Gastrocnemius medialis (tissue), 4 donors: Measurements from ENCODE around the gene CHAD. TPM values are rescaled to one million over a fixed set of nuclear protein-coding genes. Genes with fewer than 3 reads are reported as not detected.

Experiments
- ATAC-seq, 2 donors: fragments of 150-250 bp; one replicate each; pipeline ENCODE4 v1.9.1; 2016
- DNase-seq, 2 donors: peaks; one replicate each; pipeline ENCODE4 v3.0.0-alpha.2; 2019
- H3K27ac ChIP-seq, 4 donors: fragments of 200-600 bp; sonication (generic); 1 replicate in 1 of 4; 2 replicates in 3 of 4; pipeline ENCODE4 v1.5.1; 2016 to 2018; ENCODE audit warnings: mild to moderate bottlenecking in 2 of 4, moderate library complexity in 1 of 4
- H3K27me3 ChIP-seq, 3 donors: fragments of 200-600 bp; sonication (generic) in 2 of 3; 1 replicate in 1 of 3; 2 replicates in 2 of 3; pipeline versions ENCODE4 v1.5.1 to v1.6.0; 2016 to 2019; ENCODE audit warnings: mild to moderate bottlenecking in 1 of 3, moderate library complexity in 1 of 3
- H3K36me3 ChIP-seq, 2 donors: fragments of 200-600 bp; sonication (generic) in 1 of 2; one replicate each; pipeline ENCODE4 v1.5.1; 2017 to 2018
- H3K4me1 ChIP-seq, 2 donors: fragments of 200-600 bp; sonication (generic) in 1 of 2; one replicate each; pipeline ENCODE4 v1.5.1; 2016 to 2017; ENCODE audit warnings: mild to moderate bottlenecking in 2 of 2
- H3K4me3 ChIP-seq, 4 donors: fragments of 200-600 bp; sonication (generic) in 3 of 4; 1 replicate in 1 of 4; 2 replicates in 3 of 4; pipeline ENCODE4 v1.5.1; 2016 to 2019; ENCODE audit warnings: mild to moderate bottlenecking in 2 of 4
- H3K9me3 ChIP-seq, 3 donors: fragments of 200-600 bp; sonication (generic) in 2 of 3; 1 replicate in 1 of 3; 2 replicates in 2 of 3; pipeline ENCODE4 v1.5.1; 2016 to 2019
- POLR2A ChIP-seq, 2 donors: fragments of 450-650 bp; IDR thresholded peaks; one replicate each; pipeline ENCODE4 v1.6.1; 2017; ENCODE audit warnings: antibody characterized with exemption in 2 of 2, mild to moderate bottlenecking in 2 of 2, moderate library complexity in 2 of 2
- in situ Hi-C, 4 donors: fragments of 200-750 bp; cut with MboI; loops; one replicate each; pipeline versions ENCODE4 v1.15.0 to v1.8.0; 2017; ENCODE audit warnings: low sequenced_read_pairs in 4 of 4
- intact Hi-C: fragments of 100-400 bp; cut with DNase I; formaldehyde crosslinking; loops from one replicate; pipeline ENCODE4 v1.15.1; 2023; ENCODE audit warnings: low total_unique reads
- total RNA-seq, 4 donors: library from RNA; depleted of rRNA; stranded (reverse); fragments of >200 nt; gene quantifications; one replicate each; pipeline versions ENCODE4 v1.1.0 to v1.2.3, GENCODE V29; 2016
- TF ChIP-seq, protein P1 (sequence below), 5 experiments: fragments of 450-650 bp in 3 of 5; fragments of 200-600 bp in 2 of 5; sonication (generic) in 2 of 5; IDR thresholded peaks in 4 of 5; conservative IDR thresholded peaks in 1 of 5; 1 replicate in 4 of 5; 2 replicates in 1 of 5; pipeline ENCODE4 v1.5.1; 2016 to 2019; ENCODE audit warnings: antibody characterized with exemption in 5 of 5, mild to moderate bottlenecking in 3 of 5, moderate library complexity in 3 of 5

The CHAD gene, protein sequence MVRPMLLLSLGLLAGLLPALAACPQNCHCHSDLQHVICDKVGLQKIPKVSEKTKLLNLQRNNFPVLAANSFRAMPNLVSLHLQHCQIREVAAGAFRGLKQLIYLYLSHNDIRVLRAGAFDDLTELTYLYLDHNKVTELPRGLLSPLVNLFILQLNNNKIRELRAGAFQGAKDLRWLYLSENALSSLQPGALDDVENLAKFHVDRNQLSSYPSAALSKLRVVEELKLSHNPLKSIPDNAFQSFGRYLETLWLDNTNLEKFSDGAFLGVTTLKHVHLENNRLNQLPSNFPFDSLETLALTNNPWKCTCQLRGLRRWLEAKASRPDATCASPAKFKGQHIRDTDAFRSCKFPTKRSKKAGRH
- 1 to 10 TPM in 2 of 4 donors, not detected in 2; 1.8 to 8.8 TPM for total RNA-seq

DNA sequence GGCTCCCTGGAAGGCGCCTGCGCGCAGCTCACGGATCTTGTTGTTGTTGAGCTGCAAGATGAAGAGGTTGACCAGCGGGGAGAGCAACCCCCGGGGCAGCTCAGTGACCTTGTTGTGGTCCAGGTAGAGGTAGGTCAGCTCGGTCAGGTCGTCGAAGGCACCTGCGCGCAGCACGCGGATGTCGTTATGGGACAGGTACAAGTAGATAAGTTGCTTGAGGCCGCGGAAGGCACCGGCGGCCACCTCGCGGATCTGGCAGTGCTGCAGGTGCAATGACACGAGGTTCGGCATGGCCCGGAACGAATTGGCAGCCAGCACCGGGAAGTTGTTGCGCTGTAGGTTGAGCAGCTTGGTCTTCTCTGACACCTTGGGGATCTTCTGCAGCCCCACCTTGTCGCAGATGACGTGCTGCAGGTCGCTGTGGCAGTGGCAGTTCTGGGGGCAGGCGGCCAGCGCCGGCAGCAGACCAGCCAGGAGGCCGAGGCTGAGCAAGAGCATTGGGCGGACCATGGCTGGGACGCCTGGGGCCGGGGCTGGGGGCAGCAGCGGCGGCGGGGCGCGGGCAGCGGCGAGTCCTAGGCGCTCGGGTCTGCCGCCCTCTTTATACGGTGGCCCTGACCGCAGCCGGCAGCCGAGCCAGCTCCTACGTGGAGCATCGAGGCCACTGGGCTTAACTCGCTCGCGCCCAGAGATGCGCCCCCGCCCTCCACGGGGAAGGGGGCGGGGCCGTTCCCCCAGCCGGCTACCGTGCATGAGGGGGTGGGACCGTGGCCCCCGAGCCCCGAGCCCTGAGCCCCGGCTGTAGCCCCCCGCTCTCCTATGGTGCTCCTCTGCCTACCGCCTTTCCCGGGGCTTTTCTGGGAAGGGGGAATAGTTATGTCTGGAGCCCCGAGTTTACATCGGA, at the start of gene CHAD:
Gene CHAD, minus strand, starts transcription at position 577 of the 904 bp plus-strand sequence. Its CDS starts 67 bp downstream, at position 510.
- H3K4me3 ChIP-seq, result peak within 1 kb of the TSS; percentile 38 to 59 (median 44)
- H3K27ac ChIP-seq, result peak within 1 kb of the TSS; percentile 60 to 82 (median 73)
- no peaks in the 10 kb centered on the region for H3K36me3 ChIP-seq
- peak in 1 of 2 donors; percentile 18 for ATAC-seq
- H3K9me3 ChIP-seq, result no peaks in the 10 kb centered on the region
- no peaks in the 10 kb centered on the region for H3K27me3 ChIP-seq
- peaks cover 46 to 58% of the 10 kb centered on the region in 2 donors for H3K4me1 ChIP-seq
- intact Hi-C loops, result no loop called here
- in situ Hi-C loops, result no loop called here
- no peak for DNase-seq
- TF ChIP-seq, protein P1, sequence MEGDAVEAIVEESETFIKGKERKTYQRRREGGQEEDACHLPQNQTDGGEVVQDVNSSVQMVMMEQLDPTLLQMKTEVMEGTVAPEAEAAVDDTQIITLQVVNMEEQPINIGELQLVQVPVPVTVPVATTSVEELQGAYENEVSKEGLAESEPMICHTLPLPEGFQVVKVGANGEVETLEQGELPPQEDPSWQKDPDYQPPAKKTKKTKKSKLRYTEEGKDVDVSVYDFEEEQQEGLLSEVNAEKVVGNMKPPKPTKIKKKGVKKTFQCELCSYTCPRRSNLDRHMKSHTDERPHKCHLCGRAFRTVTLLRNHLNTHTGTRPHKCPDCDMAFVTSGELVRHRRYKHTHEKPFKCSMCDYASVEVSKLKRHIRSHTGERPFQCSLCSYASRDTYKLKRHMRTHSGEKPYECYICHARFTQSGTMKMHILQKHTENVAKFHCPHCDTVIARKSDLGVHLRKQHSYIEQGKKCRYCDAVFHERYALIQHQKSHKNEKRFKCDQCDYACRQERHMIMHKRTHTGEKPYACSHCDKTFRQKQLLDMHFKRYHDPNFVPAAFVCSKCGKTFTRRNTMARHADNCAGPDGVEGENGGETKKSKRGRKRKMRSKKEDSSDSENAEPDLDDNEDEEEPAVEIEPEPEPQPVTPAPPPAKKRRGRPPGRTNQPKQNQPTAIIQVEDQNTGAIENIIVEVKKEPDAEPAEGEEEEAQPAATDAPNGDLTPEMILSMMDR (IDR thresholded peaks at IDR 0.05 in 4 of 5, conservative IDR thresholded peaks at IDR 0.05 in 1 of 5), result no peak
- no peak for TF ChIP-seq POLR2A (IDR thresholded peaks at IDR 0.05)

DNA sequence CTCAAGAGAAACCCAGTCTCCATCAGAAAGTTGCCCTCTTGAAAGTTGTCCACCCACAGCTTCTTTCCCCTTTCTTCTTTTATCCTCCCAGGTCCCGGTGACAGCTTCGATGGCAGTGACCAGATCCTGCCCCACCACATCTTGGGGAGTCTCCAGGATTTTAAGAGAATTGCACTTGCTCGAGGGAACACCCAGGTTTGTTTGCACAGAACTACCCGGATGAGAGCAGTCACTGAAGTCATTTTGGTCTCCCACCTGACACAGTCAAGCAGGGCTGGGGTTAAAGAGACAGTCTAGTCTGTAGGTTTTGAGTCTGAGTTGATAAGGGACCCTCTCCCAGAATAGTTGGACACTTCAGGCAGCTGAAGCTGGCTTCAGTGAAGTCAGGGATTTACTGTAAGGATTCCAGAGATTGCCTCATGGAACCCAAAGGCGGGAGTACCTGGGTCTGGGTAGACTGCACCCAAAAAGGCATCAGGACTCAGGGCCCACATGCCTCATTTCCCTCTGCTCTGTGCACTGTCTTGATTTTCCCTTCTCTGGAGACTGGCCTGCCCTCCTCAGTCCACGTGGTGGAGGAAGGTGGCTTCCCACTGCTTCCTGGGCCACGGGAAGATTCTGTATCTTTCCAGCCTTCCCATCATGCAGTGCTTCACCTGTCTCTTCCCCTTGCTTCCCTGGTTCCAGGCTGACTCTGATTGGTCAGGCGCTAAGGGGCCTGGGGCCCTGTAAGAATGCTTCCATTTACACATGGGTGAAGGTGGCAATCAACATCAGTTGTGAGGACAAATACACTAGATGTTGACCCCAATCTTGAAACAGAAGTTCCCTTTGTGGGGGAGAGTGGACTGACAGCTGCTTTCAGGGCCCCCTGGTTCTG, 49.1 kb upstream of the CHAD start:
- H3K4me1 ChIP-seq, result peaks cover 0 to 11% of the 10 kb centered on the region in 2 donors
- in situ Hi-C loops (no loop called here), intact Hi-C loops (no loop called here)
- DNase-seq (no peak), ATAC-seq (no peak)
- no peaks in the 10 kb centered on the region for H3K27me3 ChIP-seq
- no peak overlapping the region for H3K4me3 ChIP-seq
- TF ChIP-seq, protein P1 (IDR thresholded peaks at IDR 0.05 in 4 of 5, conservative IDR thresholded peaks at IDR 0.05 in 1 of 5), result no peak
- TF ChIP-seq POLR2A (IDR thresholded peaks at IDR 0.05), result no peak
- no peaks in the 10 kb centered on the region for H3K9me3 ChIP-seq
- H3K27ac ChIP-seq, result no peak overlapping the region
- H3K36me3 ChIP-seq, result no peaks in the 10 kb centered on the region

DNA sequence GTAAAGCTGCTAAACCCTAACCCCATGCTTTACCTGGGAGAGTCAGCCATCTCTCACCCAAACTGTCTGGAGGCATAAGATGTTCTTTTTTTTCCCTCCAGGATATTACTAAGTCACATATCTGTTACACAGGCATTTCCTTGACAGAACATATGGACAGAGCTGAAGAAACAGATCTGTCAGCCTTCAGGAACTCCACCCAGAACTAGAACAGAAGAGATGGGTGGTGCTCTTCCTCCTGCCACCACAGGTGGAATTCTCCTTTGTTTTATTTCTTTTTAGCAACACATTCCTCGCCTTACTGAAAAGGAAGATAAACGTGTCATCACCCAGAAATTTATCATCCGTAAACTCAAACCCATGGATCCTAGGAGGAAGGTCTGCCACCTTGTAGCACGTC, 48.3 kb upstream of the CHAD start:
- no peak overlapping the region for H3K27ac ChIP-seq
- TF ChIP-seq, protein P1 (IDR thresholded peaks at IDR 0.05 in 4 of 5, conservative IDR thresholded peaks at IDR 0.05 in 1 of 5), result no peak
- no peak for TF ChIP-seq POLR2A (IDR thresholded peaks at IDR 0.05)
- intact Hi-C loops (no loop called here), in situ Hi-C loops (no loop called here)
- no peaks in the 10 kb centered on the region for H3K27me3 ChIP-seq
- H3K4me3 ChIP-seq, result no peak overlapping the region
- H3K9me3 ChIP-seq, result no peaks in the 10 kb centered on the region
- DNase-seq (no peak), ATAC-seq (no peak)
- H3K4me1 ChIP-seq, result peaks cover 0 to 11% of the 10 kb centered on the region in 2 donors
- no peaks in the 10 kb centered on the region for H3K36me3 ChIP-seq

DNA sequence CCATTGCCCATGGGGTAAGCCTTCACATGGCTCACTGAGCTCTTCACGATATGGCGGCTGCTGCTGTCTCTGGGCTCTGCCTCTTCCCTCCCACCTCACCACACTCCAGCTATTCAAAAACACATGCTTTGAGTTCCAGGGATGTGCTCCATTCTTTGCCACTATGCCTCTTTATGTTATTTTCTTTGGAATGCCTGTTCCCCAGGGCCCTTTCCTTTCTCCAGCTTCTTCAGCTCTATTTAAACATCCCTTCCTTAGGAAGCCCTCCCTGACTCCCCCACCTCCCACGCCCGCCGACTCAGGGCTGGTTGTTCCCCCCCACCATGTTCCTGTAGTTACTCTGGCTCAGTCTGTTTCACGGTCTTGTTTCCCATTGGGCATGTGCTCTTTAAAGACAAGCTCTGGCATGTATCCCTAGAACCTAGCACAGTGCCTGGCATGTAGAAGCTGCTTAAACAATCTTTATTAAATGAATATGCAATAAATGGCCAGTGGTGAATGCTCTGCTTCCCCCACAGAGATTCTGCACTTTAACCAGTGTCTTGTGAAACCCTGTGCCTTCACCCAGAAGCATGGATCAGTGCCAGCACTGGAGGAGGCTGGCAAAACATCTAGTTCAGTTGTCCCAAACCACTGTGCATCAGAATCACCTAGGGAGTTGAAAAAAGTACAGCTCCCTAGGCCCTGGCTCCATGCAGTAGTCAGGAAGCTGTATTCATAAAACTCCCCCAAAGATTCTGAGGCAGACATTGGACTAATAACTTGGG, 46.4 kb upstream of the CHAD start:
- in situ Hi-C loops, result no loop called here
- H3K4me3 ChIP-seq, result no peak overlapping the region
- H3K9me3 ChIP-seq, result no peaks in the 10 kb centered on the region
- no peaks in the 10 kb centered on the region for H3K27me3 ChIP-seq
- intact Hi-C loops, result no loop called here
- H3K4me1 ChIP-seq, result peaks cover 0 to 11% of the 10 kb centered on the region in 2 donors
- H3K36me3 ChIP-seq, result no peaks in the 10 kb centered on the region
- no peak overlapping the region for H3K27ac ChIP-seq
- DNase-seq (peak in 1 of 2 donors; percentile 40), ATAC-seq (peak in 1 of 2 donors; percentile 71)
- TF ChIP-seq POLR2A (IDR thresholded peaks at IDR 0.05), result no peak
- TF ChIP-seq, protein P1 (IDR thresholded peaks at IDR 0.05 in 4 of 5, conservative IDR thresholded peaks at IDR 0.05 in 1 of 5), result no peak
